ENCODE measurements around the gene LTBP2. TPM values are rescaled to one million over a fixed set of nuclear protein-coding genes. Genes with fewer than 3 reads are reported as not detected.

LTBP2 gene
- total and polyA plus RNA-seq, 2 of the 13 experiments (the other 11 are each of a cell fraction or from before 2014, with no cell fraction given) = 0.20 to 0.41 TPM

DNA sequence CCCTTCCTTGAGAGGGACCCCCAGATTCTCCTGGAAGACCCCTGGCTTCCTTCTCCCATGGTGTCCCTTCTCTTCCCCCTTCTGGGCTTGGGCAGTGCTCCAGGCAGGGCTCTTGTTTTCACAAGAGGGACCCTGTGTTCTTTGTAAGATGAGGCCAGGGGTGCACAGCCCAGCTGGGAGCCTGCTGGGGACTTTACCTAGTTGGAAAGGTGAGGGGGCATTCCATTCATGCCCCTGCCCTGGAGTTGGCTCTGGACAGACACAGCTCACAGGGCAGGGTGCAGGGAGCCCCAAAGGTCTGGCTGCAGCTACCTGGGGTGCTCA is 87.3 kb downstream of the LTBP2 start:
- Histone ChIP-seq H3K4me2 (ENCODE audit: low read depth, low read length) (no peak overlapping the region), H4K20me1 (ENCODE audit: insufficient read depth, low read length) (no peaks in the 10 kb centered on the region), H3K27ac (ENCODE audit: extremely low read length, insufficient read depth, low read length) (no peak overlapping the region), H3K9ac (ENCODE audit: insufficient read depth, low read depth, low read length) (no peak overlapping the region), H3K4me3 (replicated peaks in 1 of 3; ENCODE audit: insufficient read depth in 1 of 3, low read depth in 2 of 3, low read length in 3 of 3) (no peak overlapping the region), H3K9me3 (ENCODE audit: low read length) (no peaks in the 10 kb centered on the region), H3K36me3 (replicated peaks in 1 of 2; ENCODE audit: control insufficient read depth in 1 of 2, insufficient read depth in 2 of 2, low read length in 2 of 2) (no peaks in the 10 kb centered on the region), H3K27me3 (ENCODE audit: control insufficient read depth in 1 of 2, insufficient read depth in 2 of 2, low read length in 2 of 2) (peaks cover 4 to 51% of the 10 kb centered on the region in 2 experiments; a peak in 3 of 5 replicates), H3K79me2 (ENCODE audit: insufficient read depth, low read length) (no peaks in the 10 kb centered on the region), H2AFZ (ENCODE audit: low read length) (no peak overlapping the region), H3K4me1 (ENCODE audit: insufficient read depth, low read length) (no peaks in the 10 kb centered on the region)
- FAIRE-seq = no peak
- ChIA-PET CTCF (ENCODE audit: low intra/inter-chr PET ratio, low total read pairs) (no interaction called here), POLR2A (no interaction called here)
- no TSS peak for BruUV-seq (replicated peaks)
- DNase-seq (ENCODE audit: low spot score) = no peak
- ATAC-seq = no peak
- intact Hi-C loops (cut with micrococcal nuclease; ENCODE audit: unreplicated experiment) (no loop called here), in situ Hi-C loops (cut with HindIII; ENCODE audit: extremely low pct_ligation_motif_present, low pct_unique_long_range_greater_than_20kb) (no loop called here)
- TF ChIP-seq FLYWCH1 (CRISPR knock-in tag; IDR thresholded peaks at IDR 0.05) = no peak
- TF ChIP-seq ZFP36L2 (CRISPR knock-in tag; IDR thresholded peaks at IDR 0.05) = no peak
- TF ChIP-seq FOXA3 (CRISPR knock-in tag; IDR thresholded peaks at IDR 0.05) = no peak
- TF ChIP-seq ZNF335 (CRISPR knock-in tag; IDR thresholded peaks at IDR 0.05) = no peak

DNA sequence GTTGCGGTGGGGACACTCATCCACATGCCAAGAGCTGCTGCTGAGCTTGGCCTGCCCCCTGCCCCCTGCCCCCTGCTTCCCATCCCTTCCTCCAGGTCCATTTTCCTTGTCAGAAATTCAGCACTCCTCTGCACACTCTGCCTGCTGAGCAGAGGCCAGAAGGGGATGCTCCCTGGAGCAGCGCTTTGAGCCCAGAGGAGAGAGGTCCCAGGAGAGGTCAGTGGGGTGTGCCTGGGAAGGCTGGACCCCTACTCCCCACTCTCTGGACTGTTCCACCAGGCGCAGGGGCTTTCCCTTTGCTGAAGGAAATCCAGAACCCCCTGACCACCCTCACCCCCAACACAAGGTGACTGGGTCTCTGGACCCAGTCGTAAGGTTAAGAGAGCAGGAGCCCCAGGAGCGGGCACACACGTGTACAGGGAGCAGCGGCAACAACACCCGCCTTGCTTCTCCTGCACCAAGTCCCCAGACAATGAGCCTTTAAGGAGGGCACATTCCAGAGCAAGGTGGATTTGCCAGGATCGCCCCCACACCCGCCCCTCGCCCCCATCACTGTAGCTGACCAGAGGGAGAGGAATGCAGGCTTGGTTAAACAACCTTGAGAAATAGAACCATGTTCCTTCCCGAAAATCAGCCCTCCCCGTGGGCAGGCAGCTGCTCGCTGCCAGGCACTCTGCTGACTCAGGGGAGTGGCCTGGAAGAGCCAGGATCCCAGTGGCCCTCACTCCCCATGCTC is 87.8 kb downstream of the LTBP2 start:
- H3K4me3 ChIP-seq (replicated peaks in 1 of 3; ENCODE audit: insufficient read depth in 1 of 3, low read depth in 2 of 3, low read length in 3 of 3) = no peak overlapping the region
- no peaks in the 10 kb centered on the region for H4K20me1 ChIP-seq (ENCODE audit: insufficient read depth, low read length)
- ChIA-PET POLR2A (no interaction called here), CTCF (ENCODE audit: low intra/inter-chr PET ratio, low total read pairs) (no interaction called here)
- no peaks in the 10 kb centered on the region for H3K79me2 ChIP-seq (ENCODE audit: insufficient read depth, low read length)
- intact Hi-C loops (cut with micrococcal nuclease; ENCODE audit: unreplicated experiment) (no loop called here), in situ Hi-C loops (cut with HindIII; ENCODE audit: extremely low pct_ligation_motif_present, low pct_unique_long_range_greater_than_20kb) (no loop called here)
- no peak overlapping the region for H3K4me2 ChIP-seq (ENCODE audit: low read depth, low read length)
- ATAC-seq = no peak
- BruUV-seq (replicated peaks) = no TSS peak
- whole genome bisulfite sequencing (ENCODE audit: low lambda C conversion rate) = 38% methylated on average over 2 of the region's 14 CpGs
- H3K9me3 ChIP-seq (ENCODE audit: low read length) = no peaks in the 10 kb centered on the region
- H3K9ac ChIP-seq (ENCODE audit: insufficient read depth, low read depth, low read length) = no peak overlapping the region
- no peak overlapping the region for H3K27ac ChIP-seq (ENCODE audit: extremely low read length, insufficient read depth, low read length)
- no peaks in the 10 kb centered on the region for H3K4me1 ChIP-seq (ENCODE audit: insufficient read depth, low read length)
- no peak for DNase-seq (ENCODE audit: low spot score)
- no peak for FAIRE-seq
- H3K27me3 ChIP-seq (ENCODE audit: control insufficient read depth in 1 of 2, insufficient read depth in 2 of 2, low read length in 2 of 2) = peaks cover 4 to 47% of the 10 kb centered on the region in 2 experiments; a peak in 3 of 5 replicates
- H2AFZ ChIP-seq (ENCODE audit: low read length) = no peak overlapping the region
- H3K36me3 ChIP-seq (replicated peaks in 1 of 2; ENCODE audit: control insufficient read depth in 1 of 2, insufficient read depth in 2 of 2, low read length in 2 of 2) = no peaks in the 10 kb centered on the region
- TF ChIP-seq, protein P1, sequence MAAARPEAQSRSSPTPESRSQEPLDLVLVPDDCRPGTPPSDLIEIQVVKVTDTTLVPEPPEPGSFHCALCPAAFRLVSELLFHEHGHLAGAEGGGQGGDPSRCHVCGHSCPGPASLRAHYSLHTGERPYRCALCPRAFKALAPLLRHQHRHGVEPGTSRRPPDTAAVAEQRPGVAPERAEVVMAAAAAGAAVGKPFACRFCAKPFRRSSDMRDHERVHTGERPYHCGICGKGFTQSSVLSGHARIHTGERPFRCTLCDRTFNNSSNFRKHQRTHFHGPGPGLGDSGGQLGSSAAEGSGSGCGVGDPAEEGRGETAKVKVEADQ (CRISPR knock-in tag; IDR thresholded peaks at IDR 0.05; ENCODE audit: borderline replicate concordance) = no peak
- TF ChIP-seq SNAI1 (CRISPR knock-in tag; IDR thresholded peaks at IDR 0.05; ENCODE audit: borderline replicate concordance) (no peak), RBAK (CRISPR knock-in tag; IDR thresholded peaks at IDR 0.05) (no peak), ZNF749 (CRISPR knock-in tag; IDR thresholded peaks at IDR 0.05; ENCODE audit: borderline replicate concordance) (no peak), ZNF570 (CRISPR knock-in tag; IDR thresholded peaks at IDR 0.05; ENCODE audit: borderline replicate concordance) (no peak), SP4 (CRISPR knock-in tag; IDR thresholded peaks at IDR 0.05) (no peak), TAF1 (CRISPR knock-in tag; IDR thresholded peaks at IDR 0.05) (no peak)
- TF ChIP-seq, protein P2, sequence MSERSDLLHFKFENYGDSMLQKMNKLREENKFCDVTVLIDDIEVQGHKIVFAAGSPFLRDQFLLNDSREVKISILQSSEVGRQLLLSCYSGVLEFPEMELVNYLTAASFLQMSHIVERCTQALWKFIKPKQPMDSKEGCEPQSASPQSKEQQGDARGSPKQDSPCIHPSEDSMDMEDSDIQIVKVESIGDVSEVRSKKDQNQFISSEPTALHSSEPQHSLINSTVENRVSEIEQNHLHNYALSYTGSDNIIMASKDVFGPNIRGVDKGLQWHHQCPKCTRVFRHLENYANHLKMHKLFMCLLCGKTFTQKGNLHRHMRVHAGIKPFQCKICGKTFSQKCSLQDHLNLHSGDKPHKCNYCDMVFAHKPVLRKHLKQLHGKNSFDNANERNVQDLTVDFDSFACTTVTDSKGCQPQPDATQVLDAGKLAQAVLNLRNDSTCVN (CRISPR knock-in tag; IDR thresholded peaks at IDR 0.05; ENCODE audit: borderline replicate concordance) = no peak
- TF ChIP-seq, protein P3, sequence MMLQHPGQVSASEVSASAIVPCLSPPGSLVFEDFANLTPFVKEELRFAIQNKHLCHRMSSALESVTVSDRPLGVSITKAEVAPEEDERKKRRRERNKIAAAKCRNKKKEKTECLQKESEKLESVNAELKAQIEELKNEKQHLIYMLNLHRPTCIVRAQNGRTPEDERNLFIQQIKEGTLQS (CRISPR knock-in tag; IDR thresholded peaks at IDR 0.05) = no peak
- TF ChIP-seq, protein P4, sequence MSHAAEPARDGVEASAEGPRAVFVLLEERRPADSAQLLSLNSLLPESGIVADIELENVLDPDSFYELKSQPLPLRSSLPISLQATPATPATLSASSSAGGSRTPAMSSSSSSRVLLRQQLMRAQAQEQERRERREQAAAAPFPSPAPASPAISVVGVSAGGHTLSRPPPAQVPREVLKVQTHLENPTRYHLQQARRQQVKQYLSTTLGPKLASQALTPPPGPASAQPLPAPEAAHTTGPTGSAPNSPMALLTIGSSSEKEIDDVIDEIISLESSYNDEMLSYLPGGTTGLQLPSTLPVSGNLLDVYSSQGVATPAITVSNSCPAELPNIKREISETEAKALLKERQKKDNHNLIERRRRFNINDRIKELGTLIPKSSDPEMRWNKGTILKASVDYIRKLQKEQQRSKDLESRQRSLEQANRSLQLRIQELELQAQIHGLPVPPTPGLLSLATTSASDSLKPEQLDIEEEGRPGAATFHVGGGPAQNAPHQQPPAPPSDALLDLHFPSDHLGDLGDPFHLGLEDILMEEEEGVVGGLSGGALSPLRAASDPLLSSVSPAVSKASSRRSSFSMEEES (CRISPR knock-in tag; IDR thresholded peaks at IDR 0.05) = no peak

Data from HepG2 (cell line).